ENCODE data around the gene NTRK2. TPM values are rescaled to one million over a fixed set of nuclear protein-coding genes. Genes with fewer than 3 reads are reported as not detected.
"Not testable (repeated sequence)": the region's sequence is repeated elsewhere in the genome, so short reads cannot be mapped to it uniquely, and the experiment has no call there.

The NTRK2 gene
- total and polyA plus RNA-seq, 3 donors from 2014 or later, result 5.3 to 10.8 (median 5.6) TPM

- WGBS, 2 donors, result 90 to 91% methylated on average over 7 of the region's 7 CpGs
- no peak overlapping the region for H3K27ac ChIP-seq
- no peaks in the 10 kb centered on the region for H3K9me3 ChIP-seq
- no peak overlapping the region for H3K4me3 ChIP-seq
- no peaks in the 10 kb centered on the region for H3K27me3 ChIP-seq
- peaks cover 10% of the 10 kb centered on the region for H3K4me1 ChIP-seq
- no peak for DNase-seq
- H3K36me3 ChIP-seq (ENCODE audit: low read depth, missing control alignments), result no peaks in the 10 kb centered on the region
- intact Hi-C loops (cut with DNase I; ENCODE audit: low total_unique reads), result no loop called here
- TF ChIP-seq POLR2A (IDR thresholded peaks at IDR 0.05) (no peak), CTCF (IDR thresholded peaks at IDR 0.05) (no peak)
Measured at GRCh38 chr9:84897362-84898094, 228.0 kb downstream of the NTRK2 start.

GRCh38 chr9:84898188-84898587 lies 228.7 kb downstream of the NTRK2 start:
- intact Hi-C loops (cut with DNase I; ENCODE audit: low total_unique reads), result no loop called here
- 68 to 69% methylated on average over 2 of the region's 2 CpGs for WGBS, 2 donors

GRCh38 chr9:84898618-84899017 lies 229.1 kb downstream of the NTRK2 start:
- H3K36me3 ChIP-seq (ENCODE audit: low read depth, missing control alignments); H3K27ac ChIP-seq; DNase-seq; H3K9me3 ChIP-seq; H3K4me3 ChIP-seq; H3K27me3 ChIP-seq; intact Hi-C loops (cut with DNase I; ENCODE audit: low total_unique reads): not testable (repeated sequence)
- 89 to 90% methylated on average over 6 of the region's 6 CpGs for WGBS, 2 donors
- H3K4me1 ChIP-seq, result peaks cover 10% of the 10 kb centered on the region

More at GRCh38 chr9:84898188-84898587, 228.7 kb downstream of the NTRK2 start:
- no peak overlapping the region for H3K4me3 ChIP-seq
- H3K27ac ChIP-seq, result no peak overlapping the region
- H3K27me3 ChIP-seq, result no peaks in the 10 kb centered on the region
- DNase-seq, result no peak
- H3K9me3 ChIP-seq, result no peaks in the 10 kb centered on the region
- H3K4me1 ChIP-seq, result peaks cover 10% of the 10 kb centered on the region
- TF ChIP-seq POLR2A (IDR thresholded peaks at IDR 0.05), result no peak
- no peak for TF ChIP-seq CTCF (IDR thresholded peaks at IDR 0.05)
- no peaks in the 10 kb centered on the region for H3K36me3 ChIP-seq (ENCODE audit: low read depth, missing control alignments)

- no peaks in the 10 kb centered on the region for H3K9me3 ChIP-seq
- DNase-seq, result no peak
- no peaks in the 10 kb centered on the region for H3K27me3 ChIP-seq
- peaks cover 10% of the 10 kb centered on the region for H3K4me1 ChIP-seq
- peak overlapping the region in 1 of 2 donors; percentile 3 for H3K27ac ChIP-seq
- WGBS, 2 donors, result 58 to 80% methylated on average over 2 of the region's 2 CpGs
- H3K36me3 ChIP-seq (ENCODE audit: low read depth, missing control alignments), result no peaks in the 10 kb centered on the region
- no peak overlapping the region for H3K4me3 ChIP-seq
- TF ChIP-seq CTCF (IDR thresholded peaks at IDR 0.05) (no peak), POLR2A (IDR thresholded peaks at IDR 0.05) (no peak)
- intact Hi-C loops (cut with DNase I; ENCODE audit: low total_unique reads), result no loop called here
Measured at GRCh38 chr9:84899326-84899725, 229.8 kb downstream of the NTRK2 start.

- H3K27ac ChIP-seq, result no peak overlapping the region
- no peak overlapping the region for H3K4me3 ChIP-seq
- no peaks in the 10 kb centered on the region for H3K27me3 ChIP-seq
- H3K9me3 ChIP-seq, result no peaks in the 10 kb centered on the region
- 57 to 66% methylated on average over 2 of the region's 2 CpGs for whole genome bisulfite sequencing, 2 donors
- TF ChIP-seq CTCF (IDR thresholded peaks at IDR 0.05) (no peak), POLR2A (IDR thresholded peaks at IDR 0.05) (no peak)
- H3K4me1 ChIP-seq, result peaks cover 10% of the 10 kb centered on the region
- no peaks in the 10 kb centered on the region for H3K36me3 ChIP-seq (ENCODE audit: low read depth, missing control alignments)
- intact Hi-C loops (cut with DNase I; ENCODE audit: low total_unique reads), result no loop called here
- no peak for DNase-seq
Measured at GRCh38 chr9:84900421-84900820, 230.9 kb downstream of the NTRK2 start.
